ENCODE measurements around the gene TUSC7. TPM values are rescaled to one million over a fixed set of nuclear protein-coding genes. Genes with fewer than 3 reads are reported as not detected.

Gene TUSC7
- under 0.01 TPM in 1 of 2 replicates, not detected in the other for total RNA-seq

GRCh38 chr3:116709479-116709878 is at the start of gene TUSC7:
Gene TUSC7 (plus strand): TSS chr3:116709779.

All from smooth muscle cell of trachea (primary cell).